H54 (cell line): ENCODE measurements around the gene ADAMTS2.
"Not testable (repeated sequence)": the region's sequence is repeated elsewhere in the genome, so short reads cannot be mapped to it uniquely, and the experiment has no call there.

ENCODE experiments used
- DNase-seq: peaks from one replicate; pipeline ENCODE4 v3.0.0; 2011; ENCODE audit warnings: low spot score, mixed read lengths; ENCODE audit not compliant: insufficient read length
- FAIRE-seq: peaks from 3 replicates; lab custom pipeline; 2011; peaks lifted over from hg19 to GRCh38; lab: Jason Lieb, UNC
- POLR2A ChIP-seq: IDR thresholded peaks from 2 replicates; pipeline ENCODE4 v1.6.1; 2011; ENCODE audit warnings: low read depth, mild to moderate bottlenecking, low read length

Gene ADAMTS2

GRCh38 chr5:179332741-179333290 lies 12.4 kb downstream of the ADAMTS2 start:
- no peak for TF ChIP-seq POLR2A
- no peak for DNase-seq
- FAIRE-seq, result no peak

- FAIRE-seq, result no peak
- TF ChIP-seq POLR2A, result no peak
- no peak for DNase-seq
These were observed 13.5 kb downstream of the ADAMTS2 start for GRCh38 chr5:179331591-179332375.

GRCh38 chr5:179330186-179330900 lies 14.9 kb downstream of the ADAMTS2 start:
- no peak for TF ChIP-seq POLR2A

GRCh38 chr5:179328291-179328690 lies 17.0 kb downstream of the ADAMTS2 start:
- no peak for TF ChIP-seq POLR2A
- no peak for FAIRE-seq

More at GRCh38 chr5:179330186-179330900, 14.9 kb downstream of the ADAMTS2 start:
- FAIRE-seq, result no peak
- DNase-seq, result no peak

GRCh38 chr5:179327021-179327735 lies 18.1 kb downstream of the ADAMTS2 start:
- DNase-seq (no peak), FAIRE-seq (no peak)
- TF ChIP-seq POLR2A, result no peak

More at GRCh38 chr5:179328291-179328690, 17.0 kb downstream of the ADAMTS2 start:
- DNase-seq, result no peak

- DNase-seq (no peak), FAIRE-seq (no peak)
- no peak for TF ChIP-seq POLR2A
These were observed 18.9 kb downstream of the ADAMTS2 start for GRCh38 chr5:179326122-179326927.

GRCh38 chr5:179325296-179326031 lies 19.8 kb downstream of the ADAMTS2 start:
- DNase-seq, result no peak
- no peak for TF ChIP-seq POLR2A
- FAIRE-seq, result no peak

GRCh38 chr5:179324760-179325295 lies 20.4 kb downstream of the ADAMTS2 start:
- DNase-seq (no peak), FAIRE-seq (no peak)
- TF ChIP-seq POLR2A, result no peak

GRCh38 chr5:179324316-179324715 lies 20.9 kb downstream of the ADAMTS2 start:
- not testable (repeated sequence) for FAIRE-seq, DNase-seq

GRCh38 chr5:179323026-179323870 lies 22.0 kb downstream of the ADAMTS2 start:
- no peak for DNase-seq
- TF ChIP-seq POLR2A, result no peak
- no peak for FAIRE-seq
